ENCODE results near the gene SDHA.
"Not testable (repeated sequence)": the region's sequence is repeated elsewhere in the genome, so short reads cannot be mapped to it uniquely, and the experiment has no call there.

The SDHA gene

DNA sequence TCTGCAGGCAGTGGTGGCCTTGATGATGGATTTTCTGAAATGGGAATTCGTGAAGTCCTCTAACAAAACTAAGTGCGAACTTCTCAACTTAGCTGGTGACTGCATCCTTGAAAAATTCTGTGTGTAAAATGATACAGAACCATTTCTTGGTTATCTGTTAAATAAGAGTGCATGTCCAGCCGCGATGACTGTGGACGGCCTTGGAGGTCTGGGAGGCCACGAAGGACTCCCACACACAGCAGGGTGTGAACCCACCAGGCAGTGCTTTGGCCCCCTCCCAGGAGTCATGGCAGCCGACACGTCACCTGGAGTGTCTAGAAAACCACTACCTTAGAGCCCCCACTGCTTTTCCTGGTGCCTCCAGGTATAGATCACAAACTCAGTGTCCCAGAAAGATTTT lies 85.6 kb downstream of the SDHA start:
- DNase-seq: not testable (repeated sequence)

DNA sequence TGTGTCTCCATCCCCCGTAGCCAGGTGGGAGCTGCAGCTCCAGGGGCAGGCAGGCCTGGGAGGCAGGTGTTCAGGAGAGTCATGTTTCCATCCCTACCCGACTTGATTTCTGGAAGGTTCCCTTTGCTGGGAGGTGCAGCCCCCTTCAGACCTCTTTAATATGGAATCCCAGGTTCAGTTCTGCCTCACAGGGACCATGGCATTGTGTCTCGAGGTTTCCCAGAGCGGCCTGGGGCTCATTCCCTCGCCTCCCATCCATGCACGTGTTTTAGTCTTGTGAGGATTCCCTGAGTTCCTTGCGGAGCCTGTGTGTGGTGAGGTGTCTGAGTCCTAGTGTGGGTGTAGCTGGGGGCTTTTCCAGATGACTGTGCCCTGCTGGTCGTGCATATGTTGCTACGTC lies 86.9 kb downstream of the SDHA start:
- no peak for DNase-seq

- no peak for DNase-seq
Measured at GRCh38 chr5:305459-305858, 87.3 kb downstream of the SDHA start.

DNA sequence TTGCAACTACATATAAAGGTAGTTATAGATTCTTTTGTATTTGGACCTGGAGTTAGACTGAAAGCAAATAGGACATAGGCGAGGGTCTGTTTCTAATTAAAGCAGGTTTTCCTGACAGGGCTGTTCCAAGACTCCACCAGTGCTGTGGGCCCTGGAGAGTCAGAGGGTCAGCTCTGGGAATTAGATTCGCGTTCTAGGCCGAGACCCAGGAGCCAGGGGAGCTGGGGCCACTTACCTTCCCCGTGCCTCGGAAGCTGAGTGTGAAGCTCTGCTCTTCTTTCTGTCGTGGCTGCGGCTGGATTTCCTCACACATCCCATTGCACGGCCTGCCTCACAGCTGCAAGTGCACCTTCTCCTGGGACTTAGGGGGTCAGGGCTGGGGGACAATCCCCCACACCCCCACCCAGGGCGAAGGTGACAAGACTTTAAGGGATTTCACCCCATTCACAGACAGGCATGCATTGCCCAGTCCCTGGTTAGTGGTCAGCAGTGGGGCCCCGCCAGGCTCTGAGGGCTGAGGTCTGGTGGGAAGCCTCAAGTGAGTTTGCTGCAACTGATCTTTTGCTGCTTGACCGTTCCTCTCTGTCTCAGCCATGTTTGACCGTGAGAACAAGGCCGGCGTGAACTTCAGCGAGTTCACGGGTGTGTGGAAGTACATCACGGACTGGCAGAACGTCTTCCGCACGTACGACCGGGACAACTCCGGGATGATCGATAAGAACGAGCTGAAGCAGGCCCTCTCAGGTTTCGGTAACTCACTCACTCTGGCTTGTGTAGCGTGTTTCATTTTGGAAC lies 88.1 kb downstream of the SDHA start:
- DNase-seq: no peak

Measured in stimulated activated naive CD4-positive, alpha-beta T cell treated with Interleukin-2 at 50 U/mL for 16 hours (primary cell).